GM12874 (cell line): ENCODE data around the gene PRPF18.

Experiments
- TF ChIP-seq, protein P1 (sequence below): IDR thresholded peaks from 2 replicates; pipeline ENCODE4 v1.5.1; 2011; ENCODE audit warnings: low read depth, mild to moderate bottlenecking, control low read depth, low read length, moderate library complexity; ENCODE audit not compliant: insufficient read depth

PRPF18 gene

DNA sequence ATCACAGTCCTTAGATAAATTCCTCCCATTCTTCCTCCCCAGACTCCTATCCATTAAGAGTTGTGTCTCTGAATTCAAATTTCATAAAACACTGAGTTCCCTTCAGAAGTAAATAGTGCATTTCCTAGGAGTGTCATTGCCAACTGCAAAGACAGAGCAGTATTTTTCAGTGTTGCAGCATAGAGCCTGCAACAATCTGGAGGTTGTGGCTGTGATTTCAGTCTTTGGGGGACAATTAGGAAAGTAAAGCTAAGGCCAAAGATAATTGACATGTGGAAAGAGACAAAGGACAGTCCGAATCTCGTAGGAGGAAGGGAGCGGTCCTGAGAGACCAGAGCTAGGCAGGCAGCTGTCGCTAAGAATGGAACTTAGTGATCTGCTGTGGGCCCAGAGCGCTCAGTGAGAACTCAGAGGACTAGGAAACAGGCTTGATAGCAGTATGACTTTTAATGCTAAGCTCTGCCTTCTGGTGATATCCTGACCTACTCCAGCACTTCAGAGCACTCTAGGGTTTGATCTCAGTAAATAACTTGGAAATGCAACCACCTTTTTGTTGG lies 46.2 kb downstream of the PRPF18 start:
- TF ChIP-seq, protein P1, sequence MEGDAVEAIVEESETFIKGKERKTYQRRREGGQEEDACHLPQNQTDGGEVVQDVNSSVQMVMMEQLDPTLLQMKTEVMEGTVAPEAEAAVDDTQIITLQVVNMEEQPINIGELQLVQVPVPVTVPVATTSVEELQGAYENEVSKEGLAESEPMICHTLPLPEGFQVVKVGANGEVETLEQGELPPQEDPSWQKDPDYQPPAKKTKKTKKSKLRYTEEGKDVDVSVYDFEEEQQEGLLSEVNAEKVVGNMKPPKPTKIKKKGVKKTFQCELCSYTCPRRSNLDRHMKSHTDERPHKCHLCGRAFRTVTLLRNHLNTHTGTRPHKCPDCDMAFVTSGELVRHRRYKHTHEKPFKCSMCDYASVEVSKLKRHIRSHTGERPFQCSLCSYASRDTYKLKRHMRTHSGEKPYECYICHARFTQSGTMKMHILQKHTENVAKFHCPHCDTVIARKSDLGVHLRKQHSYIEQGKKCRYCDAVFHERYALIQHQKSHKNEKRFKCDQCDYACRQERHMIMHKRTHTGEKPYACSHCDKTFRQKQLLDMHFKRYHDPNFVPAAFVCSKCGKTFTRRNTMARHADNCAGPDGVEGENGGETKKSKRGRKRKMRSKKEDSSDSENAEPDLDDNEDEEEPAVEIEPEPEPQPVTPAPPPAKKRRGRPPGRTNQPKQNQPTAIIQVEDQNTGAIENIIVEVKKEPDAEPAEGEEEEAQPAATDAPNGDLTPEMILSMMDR: no peak

DNA sequence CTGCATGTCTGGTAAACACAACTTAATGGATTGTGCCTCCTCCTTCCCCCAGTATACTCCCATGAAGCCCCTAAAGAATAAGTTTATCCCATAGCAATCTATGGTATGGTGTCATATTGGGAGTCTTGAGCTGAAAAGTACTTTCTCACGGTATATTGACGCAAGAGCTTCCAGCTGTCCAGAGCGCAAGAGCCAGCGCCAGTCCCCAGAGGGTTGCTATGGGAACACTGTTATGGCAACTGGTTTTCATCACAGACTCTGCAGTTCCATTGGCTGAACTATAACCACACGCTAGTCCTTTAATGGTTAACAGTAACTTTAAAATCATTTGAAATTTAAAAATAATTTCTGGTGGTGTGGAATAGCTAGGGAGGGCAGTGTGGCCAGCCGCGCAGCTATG lies 46.9 kb downstream of the PRPF18 start:
- TF ChIP-seq, protein P1: no peak

GRCh38 chr10:13634207-13634606 lies 47.4 kb downstream of the PRPF18 start:
- TF ChIP-seq, protein P1: no peak

DNA sequence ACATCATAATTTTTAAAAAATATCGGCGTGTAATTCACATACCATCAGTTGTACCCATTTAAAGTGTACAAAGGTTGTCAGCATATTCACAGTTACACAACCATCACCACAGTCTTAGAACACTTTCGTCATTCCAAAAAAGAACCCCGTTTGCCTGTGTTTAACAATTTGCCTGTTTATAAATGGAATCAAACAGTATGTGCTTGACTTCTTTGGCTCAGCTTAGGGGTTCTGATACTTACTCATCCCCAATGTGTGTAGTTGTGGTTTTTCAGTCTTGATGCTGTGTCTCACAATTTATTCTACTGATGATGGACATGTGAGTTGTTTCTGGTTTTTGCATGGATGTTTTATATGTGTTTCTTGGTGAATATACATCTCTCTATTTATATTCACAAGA lies 50.0 kb downstream of the PRPF18 start:
- TF ChIP-seq, protein P1: no peak

DNA sequence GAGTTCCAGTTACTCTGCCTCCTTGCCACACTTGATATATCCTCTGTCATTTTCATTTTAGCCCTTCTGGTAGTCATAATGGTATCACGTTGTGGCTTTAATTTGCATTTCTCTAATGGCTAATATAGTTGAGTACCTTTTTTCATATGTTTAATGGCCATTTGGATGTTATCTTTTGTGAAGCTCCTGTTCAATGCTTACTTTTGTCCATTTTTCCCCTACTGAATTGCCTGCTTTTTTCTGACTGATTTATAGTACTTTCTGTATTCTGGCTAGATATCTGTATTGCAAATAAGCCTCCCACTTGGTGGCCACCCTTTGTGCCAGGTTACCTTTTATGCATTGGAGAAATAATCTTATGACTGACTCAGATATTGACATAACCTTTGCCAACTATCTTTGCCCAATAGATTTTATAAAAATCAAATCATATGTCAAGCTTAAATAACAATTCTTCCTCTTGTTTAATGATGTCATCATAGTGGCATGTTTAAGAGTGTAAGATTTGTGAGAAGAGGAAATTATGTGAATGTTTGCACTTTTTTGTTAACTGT lies 50.6 kb downstream of the PRPF18 start:
- TF ChIP-seq, protein P1: no peak

DNA sequence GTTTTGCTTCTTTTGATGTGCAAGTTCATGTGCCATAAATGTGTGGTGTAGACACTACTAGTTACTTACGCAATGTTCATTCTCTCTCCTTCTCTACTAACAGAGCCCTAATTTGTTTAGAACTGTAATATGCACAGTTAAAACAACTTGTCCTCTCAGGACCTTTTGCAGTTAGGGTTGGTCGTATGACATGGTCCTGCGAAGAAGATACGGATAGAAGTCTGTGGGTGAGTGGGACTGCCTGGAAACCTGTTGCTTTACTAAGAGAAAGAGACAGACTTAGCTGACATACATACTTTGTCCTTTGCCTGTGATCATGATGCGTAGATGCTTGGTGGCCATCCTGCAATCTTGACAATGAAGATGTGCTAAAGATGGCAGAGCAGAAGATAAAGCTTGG lies 51.1 kb downstream of the PRPF18 start:
- TF ChIP-seq, protein P1: no peak

DNA sequence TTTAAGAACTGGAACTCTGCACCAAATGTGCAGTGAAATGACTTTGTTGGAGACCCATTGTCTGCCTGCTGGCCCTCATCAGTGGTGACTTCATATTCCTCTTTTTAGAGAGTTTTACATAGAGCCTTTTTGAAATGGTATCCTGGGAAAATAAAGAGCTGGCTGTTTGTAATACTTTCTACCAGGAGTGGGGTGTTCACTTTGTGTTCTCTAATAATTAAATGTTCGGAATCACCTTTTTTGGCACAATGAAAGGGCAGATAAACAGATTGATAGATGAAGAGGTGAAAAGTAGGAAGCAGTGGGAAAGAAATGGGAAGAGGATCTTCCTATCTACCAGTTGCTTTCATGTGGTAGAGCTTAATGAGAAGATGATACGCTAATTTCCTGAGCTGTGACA lies 55.5 kb downstream of the PRPF18 start:
- TF ChIP-seq, protein P1: no peak
